HG02943 (cell line): Measurements from ENCODE around the gene CHCHD10.

ENCODE experiments used
- ATAC-seq: cut with Tn5 transposase; IDR thresholded peaks from one replicate; pipeline ENCODE4 v1.9.1; 2021; ENCODE audit warnings: mild to moderate bottlenecking, low read depth, moderate library complexity; ENCODE audit not compliant: unreplicated experiment

The CHCHD10 gene

GRCh38 chr22:23789121-23789520, 21.3 kb upstream of the CHCHD10 start:
- ATAC-seq, result no peak

GRCh38 chr22:23787910-23788309, 20.1 kb upstream of the CHCHD10 start:
- ATAC-seq, result no peak

GRCh38 chr22:23787600-23787896, 19.8 kb upstream of the CHCHD10 start:
- no peak for ATAC-seq

- no peak for ATAC-seq
These were observed 19.2 kb upstream of the CHCHD10 start, which contains the start of gene SMARCB1 for GRCh38 chr22:23786752-23787599. Gene SMARCB1 (plus strand): TSS chr22:23786966. CDS start chr22:23787170, 204 bp downstream.

DNA sequence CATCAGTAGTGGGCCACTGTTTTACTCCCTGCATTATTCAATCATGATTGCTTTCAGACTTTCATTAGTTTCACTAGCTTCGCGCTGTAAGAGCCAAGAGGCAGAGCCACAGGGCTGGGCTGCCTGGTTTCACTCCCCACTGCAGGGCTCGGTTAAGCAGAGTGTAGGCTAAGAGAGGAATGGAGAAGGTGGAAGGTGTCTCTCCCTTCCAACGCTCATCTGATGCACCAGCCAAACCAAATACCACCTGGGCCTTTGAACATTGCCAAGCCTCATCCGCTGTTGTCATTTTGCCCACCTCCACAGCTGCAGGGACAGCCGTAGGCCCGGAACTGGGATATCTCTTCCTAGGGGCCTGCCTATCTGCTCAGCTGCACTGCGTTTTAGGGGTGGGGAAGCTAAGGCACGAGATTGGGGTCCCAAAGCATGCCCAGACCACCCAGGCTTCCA, 18.5 kb upstream of the CHCHD10 start:
- ATAC-seq, result no peak

DNA sequence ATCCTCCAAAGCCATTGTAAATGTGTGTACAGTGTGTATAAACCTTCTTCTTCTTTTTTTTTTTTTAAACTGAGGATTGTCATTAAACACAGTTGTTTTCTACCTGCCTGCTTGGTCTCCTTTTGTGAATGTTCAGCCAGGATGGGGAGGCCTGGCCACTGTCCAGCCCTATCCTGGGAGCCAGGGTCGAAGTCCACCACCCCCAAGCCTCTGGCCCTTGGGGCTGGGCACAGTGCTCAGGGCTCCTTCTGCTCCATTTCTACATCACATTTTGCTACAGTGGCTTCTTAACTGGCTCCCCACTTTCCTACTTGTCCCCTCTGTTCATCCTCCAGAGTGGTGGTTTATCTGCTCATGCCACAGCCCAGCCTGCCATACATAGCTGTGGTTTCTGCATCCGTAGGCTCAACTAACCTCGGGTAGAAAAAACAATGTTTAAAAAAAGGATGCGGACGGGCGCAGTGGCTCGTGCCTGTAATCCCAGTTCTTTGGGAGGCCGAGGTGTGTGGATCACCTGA, 16.5 kb upstream of the CHCHD10 start:
- ATAC-seq, result no peak

DNA sequence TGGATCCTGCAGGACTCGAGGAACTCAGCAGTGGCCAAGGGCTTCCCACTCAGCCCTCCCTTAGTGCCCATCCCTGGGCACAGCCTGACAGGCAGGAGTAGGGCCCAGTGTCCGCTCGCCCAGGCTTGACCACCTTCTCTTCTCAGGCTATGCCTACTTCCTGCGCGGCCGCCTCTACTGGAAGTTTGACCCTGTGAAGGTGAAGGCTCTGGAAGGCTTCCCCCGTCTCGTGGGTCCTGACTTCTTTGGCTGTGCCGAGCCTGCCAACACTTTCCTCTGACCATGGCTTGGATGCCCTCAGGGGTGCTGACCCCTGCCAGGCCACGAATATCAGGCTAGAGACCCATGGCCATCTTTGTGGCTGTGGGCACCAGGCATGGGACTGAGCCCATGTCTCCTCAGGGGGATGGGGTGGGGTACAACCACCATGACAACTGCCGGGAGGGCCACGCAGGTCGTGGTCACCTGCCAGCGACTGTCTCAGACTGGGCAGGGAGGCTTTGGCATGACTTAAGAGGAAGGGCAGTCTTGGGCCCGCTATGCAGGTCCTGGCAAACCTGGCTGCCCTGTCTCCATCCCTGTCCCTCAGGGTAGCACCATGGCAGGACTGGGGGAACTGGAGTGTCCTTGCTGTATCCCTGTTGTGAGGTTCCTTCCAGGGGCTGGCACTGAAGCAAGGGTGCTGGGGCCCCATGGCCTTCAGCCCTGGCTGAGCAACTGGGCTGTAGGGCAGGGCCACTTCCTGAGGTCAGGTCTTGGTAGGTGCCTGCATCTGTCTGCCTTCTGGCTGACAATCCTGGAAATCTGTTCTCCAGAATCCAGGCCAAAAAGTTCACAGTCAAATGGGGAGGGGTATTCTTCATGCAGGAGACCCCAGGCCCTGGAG, 15.7 kb upstream of the CHCHD10 start:
- no peak for ATAC-seq

GRCh38 chr22:23782703-23783102, 14.9 kb upstream of the CHCHD10 start:
- no peak for ATAC-seq

DNA sequence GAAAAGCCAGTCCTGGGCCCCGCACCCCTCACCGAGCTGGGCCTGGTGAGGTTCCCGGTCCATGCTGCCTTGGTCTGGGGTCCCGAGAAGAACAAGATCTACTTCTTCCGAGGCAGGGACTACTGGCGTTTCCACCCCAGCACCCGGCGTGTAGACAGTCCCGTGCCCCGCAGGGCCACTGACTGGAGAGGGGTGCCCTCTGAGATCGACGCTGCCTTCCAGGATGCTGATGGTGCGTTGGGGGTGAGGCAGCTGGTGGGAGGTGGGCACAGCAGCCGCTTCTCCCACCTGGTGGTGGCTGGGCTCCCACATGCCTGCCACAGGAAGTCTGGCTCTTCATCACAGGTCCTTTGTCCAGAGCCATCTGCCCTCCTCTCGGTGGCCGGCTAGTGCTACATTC, 14.5 kb upstream of the CHCHD10 start:
- ATAC-seq, result no peak

DNA sequence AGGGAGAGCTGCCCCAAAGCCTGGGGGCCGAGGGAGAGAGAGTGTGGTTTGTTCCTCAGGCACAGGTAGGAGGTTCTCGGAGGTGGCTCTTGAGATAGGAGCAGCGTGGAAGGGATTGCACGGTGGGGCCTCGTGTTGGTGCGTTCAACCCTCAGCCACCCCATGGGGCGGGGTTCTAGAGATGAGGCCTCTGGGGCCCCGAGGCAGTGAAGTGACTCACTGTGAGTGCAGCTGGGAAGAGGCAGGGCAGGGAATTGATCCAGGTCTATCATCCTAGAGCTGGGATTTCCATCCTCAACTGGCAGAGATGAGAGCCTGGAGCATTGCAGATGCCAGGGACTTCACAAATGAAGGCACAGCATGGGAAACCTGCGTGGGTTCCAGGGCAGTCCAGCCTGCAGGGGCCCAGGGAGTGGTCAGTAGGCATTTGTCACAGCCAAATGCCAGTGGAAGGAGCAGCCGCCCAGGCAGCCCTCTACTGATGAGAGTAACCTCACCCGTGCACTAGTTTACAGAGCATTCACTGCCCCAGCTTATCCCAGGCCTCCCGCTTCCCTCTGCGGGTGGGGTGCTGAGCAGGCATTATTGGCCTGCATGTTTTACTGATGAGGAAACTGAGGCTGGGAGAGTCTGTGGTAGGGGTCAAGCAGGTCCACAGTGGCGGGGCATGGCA, 13.9 kb upstream of the CHCHD10 start:
- no peak for ATAC-seq

DNA sequence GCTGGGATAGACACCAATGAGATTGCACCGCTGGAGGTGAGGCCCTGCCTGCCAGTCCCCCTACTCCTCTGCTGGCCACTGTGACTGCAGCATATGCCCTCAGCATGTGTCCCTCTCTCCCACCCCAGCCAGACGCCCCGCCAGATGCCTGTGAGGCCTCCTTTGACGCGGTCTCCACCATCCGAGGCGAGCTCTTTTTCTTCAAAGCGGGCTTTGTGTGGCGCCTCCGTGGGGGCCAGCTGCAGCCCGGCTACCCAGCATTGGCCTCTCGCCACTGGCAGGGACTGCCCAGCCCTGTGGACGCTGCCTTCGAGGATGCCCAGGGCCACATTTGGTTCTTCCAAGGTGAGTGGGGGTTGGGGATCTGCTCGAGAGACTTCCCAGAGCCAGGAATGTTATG, 13.3 kb upstream of the CHCHD10 start:
- ATAC-seq, result no peak

DNA sequence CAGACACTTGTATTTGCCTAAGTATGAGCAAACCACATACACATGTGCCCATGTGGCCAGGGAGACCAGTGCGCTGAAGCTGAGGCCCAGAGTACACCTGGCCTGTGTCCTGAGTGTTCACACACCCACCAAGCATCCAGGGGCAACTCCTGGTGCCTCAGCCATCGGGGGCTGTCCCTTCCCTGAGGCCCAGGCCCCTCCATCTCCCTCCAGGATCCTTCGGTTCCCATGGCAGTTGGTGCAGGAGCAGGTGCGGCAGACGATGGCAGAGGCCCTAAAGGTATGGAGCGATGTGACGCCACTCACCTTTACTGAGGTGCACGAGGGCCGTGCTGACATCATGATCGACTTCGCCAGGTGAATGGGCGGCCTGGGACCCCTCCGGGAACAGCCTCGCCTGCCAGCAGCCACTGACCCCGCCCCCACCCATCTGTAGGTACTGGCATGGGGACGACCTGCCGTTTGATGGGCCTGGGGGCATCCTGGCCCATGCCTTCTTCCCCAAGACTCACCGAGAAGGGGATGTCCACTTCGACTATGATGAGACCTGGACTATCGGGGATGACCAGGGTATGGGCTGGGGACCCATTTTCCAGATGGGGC, 12.5 kb upstream of the CHCHD10 start:
- ATAC-seq, result no peak

DNA sequence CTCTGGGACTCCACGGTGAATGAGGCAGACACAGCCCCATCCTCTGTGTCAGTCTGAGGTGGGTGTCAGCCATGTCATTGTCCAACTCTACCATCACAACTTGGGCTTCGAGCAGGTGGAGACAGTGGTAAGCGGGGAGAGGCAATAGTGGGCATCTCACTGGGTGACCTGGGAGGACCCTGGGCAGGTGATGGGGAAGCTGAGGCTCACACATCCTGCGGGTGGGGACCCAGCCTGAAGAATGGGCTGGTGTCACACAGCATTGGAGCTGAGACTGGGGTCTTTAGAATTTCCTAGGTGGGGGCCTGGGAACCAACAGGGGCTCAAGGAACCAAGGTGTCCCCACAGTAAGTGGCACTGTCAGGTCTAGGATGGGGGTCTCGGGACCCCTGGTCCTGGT, 12.0 kb upstream of the CHCHD10 start:
- ATAC-seq, result no peak

DNA sequence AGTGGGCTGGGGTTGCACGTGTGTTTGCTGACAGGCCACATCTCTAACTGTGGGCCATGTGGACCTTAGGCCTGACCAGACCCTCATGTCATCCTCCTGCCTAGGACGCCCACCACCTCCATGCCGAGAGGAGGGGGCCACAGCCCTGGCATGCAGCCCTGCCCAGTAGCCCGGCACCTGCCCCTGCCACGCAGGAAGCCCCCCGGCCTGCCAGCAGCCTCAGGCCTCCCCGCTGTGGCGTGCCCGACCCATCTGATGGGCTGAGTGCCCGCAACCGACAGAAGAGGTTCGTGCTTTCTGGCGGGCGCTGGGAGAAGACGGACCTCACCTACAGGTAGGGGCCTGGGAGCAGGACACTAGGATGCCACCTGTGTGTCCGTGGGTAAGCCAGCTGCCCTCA, 11.3 kb upstream of the CHCHD10 start:
- no peak for ATAC-seq

- no peak for ATAC-seq
These were observed 10.8 kb upstream of the CHCHD10 start for GRCh38 chr22:23778577-23778900.

DNA sequence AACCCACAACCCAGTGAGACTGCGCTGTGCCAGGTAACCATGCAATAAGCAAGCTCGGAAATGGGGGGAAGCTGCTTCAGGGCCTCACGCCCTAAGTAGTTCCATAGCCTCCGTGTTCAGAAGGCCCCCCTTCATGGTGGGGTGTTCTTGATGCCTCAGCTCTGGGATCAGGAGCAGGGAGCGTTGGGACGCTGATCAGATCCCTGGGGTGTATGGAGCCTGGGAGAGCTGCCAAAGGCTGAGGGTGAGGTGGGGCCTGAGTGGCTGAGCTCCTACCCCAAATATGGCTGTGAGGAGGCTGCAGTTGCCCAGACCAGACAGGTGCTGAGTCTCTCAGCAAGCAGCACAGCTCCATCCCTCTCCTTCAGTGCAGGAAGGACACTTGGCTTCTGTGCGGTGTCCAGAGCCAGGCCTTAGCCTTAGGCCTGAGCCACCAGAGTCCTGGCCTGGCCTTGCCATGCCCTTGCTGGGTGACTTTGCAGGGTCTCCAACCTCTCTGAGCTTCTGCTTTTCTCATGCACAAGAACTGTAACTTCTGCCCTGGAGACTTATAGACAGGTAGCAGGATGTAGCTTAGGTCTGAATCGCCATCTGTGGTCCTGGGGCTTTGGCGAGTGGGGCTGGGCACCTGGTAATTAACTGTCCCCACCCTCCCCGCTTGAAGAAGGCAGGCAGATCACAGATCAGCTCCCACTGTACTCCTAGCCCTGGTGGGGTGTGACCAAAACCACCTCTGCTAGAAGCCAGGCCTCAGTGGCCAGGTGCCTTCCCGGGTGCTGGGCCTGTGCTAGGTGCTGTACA, 10.2 kb upstream of the CHCHD10 start:
- no peak for ATAC-seq

- ATAC-seq, result no peak
These were observed 8.1 kb upstream of the CHCHD10 start for GRCh38 chr22:23775779-23776375.

- no peak for ATAC-seq
These were observed 7.2 kb upstream of the CHCHD10 start for GRCh38 chr22:23774922-23775436.
